ENCODE measurements around the gene ZBTB5.
A peak's percentile ranks its signal among the peaks of the same experiment; 100 is the strongest.

ZBTB5 gene

GRCh38 chr9:37454238-37454637 lies 11.0 kb downstream of the ZBTB5 start:
- no peak for TF ChIP-seq CTCF (conservative IDR thresholded peaks at IDR 0.05; ENCODE audit: low read depth, low read length)
- H3K4me3 ChIP-seq (ENCODE audit: low read length): no peak overlapping the region
- DNase-seq (ENCODE audit: low read depth): no peak

- no peak for TF ChIP-seq CTCF (conservative IDR thresholded peaks at IDR 0.05; ENCODE audit: low read depth, low read length)
- DNase-seq (ENCODE audit: low read depth): no peak
- no peak overlapping the region for H3K4me3 ChIP-seq (ENCODE audit: low read length)
Observed at GRCh38 chr9:37453827-37454226, 11.4 kb downstream of the ZBTB5 start.

- H3K4me3 ChIP-seq (ENCODE audit: low read length): no peak overlapping the region
- no peak for DNase-seq (ENCODE audit: low read depth)
- TF ChIP-seq CTCF (conservative IDR thresholded peaks at IDR 0.05; ENCODE audit: low read depth, low read length): no peak
Observed at GRCh38 chr9:37452611-37453010, 12.6 kb downstream of the ZBTB5 start.

GRCh38 chr9:37451628-37452027 lies 13.6 kb downstream of the ZBTB5 start:
- no peak for DNase-seq (ENCODE audit: low read depth)
- no peak for TF ChIP-seq CTCF (conservative IDR thresholded peaks at IDR 0.05; ENCODE audit: low read depth, low read length)
- no peak overlapping the region for H3K4me3 ChIP-seq (ENCODE audit: low read length)

GRCh38 chr9:37449862-37450632 lies 15.2 kb downstream of the ZBTB5 start:
- no peak overlapping the region for H3K4me3 ChIP-seq (ENCODE audit: low read length)
- peak; percentile 4 for TF ChIP-seq CTCF (conservative IDR thresholded peaks at IDR 0.05; ENCODE audit: low read depth, low read length)
- DNase-seq (ENCODE audit: low read depth): peak; percentile 66

- TF ChIP-seq CTCF (conservative IDR thresholded peaks at IDR 0.05; ENCODE audit: low read depth, low read length): no peak
- no peak overlapping the region for H3K4me3 ChIP-seq (ENCODE audit: low read length)
- no peak for DNase-seq (ENCODE audit: low read depth)
Observed at GRCh38 chr9:37447111-37447510, 18.1 kb downstream of the ZBTB5 start.

- no peak for TF ChIP-seq CTCF (conservative IDR thresholded peaks at IDR 0.05; ENCODE audit: low read depth, low read length)
- no peak overlapping the region for H3K4me3 ChIP-seq (ENCODE audit: low read length)
Observed at GRCh38 chr9:37446401-37446800, 18.8 kb downstream of the ZBTB5 start.

More at GRCh38 chr9:37446401-37446800, 18.8 kb downstream of the ZBTB5 start:
- no peak for DNase-seq (ENCODE audit: low read depth)
